Skeletal muscle cell (primary cell): ENCODE results near the gene NPR2.

Experiments used
- DNase-seq: peaks from one replicate; pipeline ENCODE4 v3.0.0-alpha.2; 2010; ENCODE audit warnings: low read depth
- H3K4me3 ChIP-seq: 2 replicates; pipeline ENCODE4 v1.5.1; 2011; ENCODE audit warnings: low read depth, mild to moderate bottlenecking, control low read depth, low read length, moderate library complexity

The NPR2 gene

DNA sequence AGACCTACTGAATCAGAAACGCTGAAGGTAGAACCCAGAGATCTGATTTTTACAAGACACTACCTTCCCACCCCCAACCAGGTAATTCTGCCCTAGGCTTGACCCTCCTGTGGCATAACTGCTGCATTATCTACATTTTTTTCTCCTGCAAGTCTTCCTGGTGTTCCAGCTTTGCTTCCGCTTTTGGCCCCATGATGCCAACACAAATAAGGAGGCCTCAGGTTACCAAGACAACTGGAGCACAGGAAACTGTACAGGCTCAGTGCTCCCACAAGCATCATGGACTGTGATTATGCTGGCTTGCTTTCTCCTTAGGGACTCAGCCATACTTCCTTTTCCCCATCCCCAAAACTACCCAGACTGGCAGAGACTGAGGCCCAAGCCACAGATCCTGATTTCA, 30.7 kb upstream of the NPR2 start:
- peak; percentile 34 for DNase-seq

GRCh38 chr9:35763181-35763580, 28.2 kb upstream of the NPR2 start:
- no peak overlapping the region for H3K4me3 ChIP-seq
- no peak for DNase-seq

More for the DNA sequence above, 30.7 kb upstream of the NPR2 start:
- H3K4me3 ChIP-seq = no peak overlapping the region

DNA sequence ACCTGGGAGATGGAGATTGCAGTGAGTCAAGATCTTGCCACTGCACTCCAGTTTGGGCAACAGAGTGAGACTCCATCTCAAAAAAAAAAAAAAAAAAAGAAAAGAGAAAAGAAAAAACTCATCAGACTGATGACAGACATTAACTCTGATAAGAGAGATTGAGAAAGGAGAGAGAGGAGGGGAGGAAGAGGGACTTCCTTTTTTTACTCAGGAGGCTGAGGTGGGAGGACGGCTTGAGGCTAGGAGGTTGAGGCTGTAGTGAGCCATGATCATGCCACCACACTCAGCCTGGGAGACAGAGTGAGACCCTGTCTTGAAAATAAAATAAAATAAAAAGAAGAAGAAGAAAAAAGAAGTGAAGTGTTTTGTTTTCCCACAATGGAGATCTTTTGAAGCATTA, 27.6 kb upstream of the NPR2 start:
- DNase-seq = no peak
- H3K4me3 ChIP-seq = no peak overlapping the region

DNA sequence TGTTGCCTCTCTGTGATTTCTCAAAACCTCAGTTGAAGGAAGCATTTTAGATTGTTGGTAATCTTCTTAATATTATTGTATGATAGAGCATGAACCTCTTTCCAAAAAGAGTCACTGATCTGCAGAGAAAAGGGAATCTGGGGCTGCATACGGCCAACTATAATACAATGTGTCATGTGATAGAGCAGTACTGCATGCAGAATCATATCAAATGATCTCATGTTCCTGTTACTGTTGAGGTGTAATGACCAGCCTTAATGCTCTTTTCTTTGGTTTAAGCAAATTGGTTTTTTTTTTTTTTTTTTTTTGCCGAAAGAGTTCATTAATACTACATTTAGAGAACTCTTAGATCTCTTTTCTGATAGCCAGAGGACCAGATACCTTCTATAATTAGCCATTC, 24.4 kb upstream of the NPR2 start:
- no peak for DNase-seq
- H3K4me3 ChIP-seq = no peak overlapping the region

DNA sequence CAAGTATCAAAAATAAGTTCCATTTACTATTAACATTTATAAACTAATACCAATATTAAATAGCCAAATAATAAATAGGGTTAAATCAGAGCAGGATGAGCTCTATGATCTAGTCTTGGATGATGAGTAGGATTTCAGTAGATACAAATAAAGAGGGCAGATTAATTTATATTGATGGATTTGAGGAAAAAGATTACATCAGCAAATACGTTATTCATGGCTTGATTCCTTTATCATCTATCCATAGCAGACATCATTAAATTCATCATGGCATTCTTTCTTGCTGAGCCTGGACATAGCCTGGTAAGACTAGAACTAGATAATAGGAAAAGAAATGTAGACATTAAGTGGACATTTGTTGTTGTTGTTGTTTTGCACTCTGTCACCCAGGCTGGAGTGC, 23.9 kb upstream of the NPR2 start:
- no peak overlapping the region for H3K4me3 ChIP-seq
- DNase-seq = no peak

DNA sequence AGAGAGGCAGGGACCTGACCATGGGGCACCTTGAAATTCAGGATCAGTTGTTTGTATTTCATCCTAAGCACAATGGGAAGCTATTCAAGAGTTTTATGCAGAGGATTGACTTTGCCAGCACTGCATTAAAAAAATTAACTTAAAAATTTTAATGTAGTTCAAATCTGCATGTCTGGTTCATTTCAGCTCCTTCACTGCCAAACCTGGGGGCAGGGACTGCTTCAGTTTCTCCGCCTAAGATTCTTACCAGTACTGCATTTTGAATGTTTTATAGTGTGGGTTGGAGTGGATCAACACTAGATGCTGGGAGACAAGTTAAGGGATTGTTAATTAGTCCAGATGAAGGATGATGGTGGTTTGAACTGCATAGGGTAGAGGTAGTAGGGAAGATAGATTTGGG, 21.6 kb upstream of the NPR2 start:
- DNase-seq = no peak
- H3K4me3 ChIP-seq = no peak overlapping the region

- no peak overlapping the region for H3K4me3 ChIP-seq
- no peak for DNase-seq
Measured at GRCh38 chr9:35771075-35771433, 20.3 kb upstream of the NPR2 start.

DNA sequence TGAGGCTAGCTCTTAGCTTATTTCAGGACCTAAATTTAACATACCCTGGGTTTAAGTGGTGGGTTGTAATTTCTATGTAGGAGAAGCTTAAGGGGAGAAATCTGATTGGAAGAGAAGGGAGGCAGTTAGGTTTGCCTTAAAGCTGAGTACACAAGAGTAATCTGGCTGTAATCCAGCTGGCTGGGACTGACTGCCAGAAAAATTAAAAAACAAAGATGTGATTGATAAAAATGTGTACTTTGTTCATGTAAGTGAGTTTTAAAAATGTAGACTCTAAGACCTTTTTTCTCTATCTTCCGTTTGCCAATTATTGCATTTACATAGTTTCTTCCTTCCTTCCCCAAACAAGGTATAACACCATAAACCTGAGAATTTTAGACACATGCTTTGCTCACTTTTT, 19.9 kb upstream of the NPR2 start:
- H3K4me3 ChIP-seq = no peak overlapping the region
- no peak for DNase-seq

- H3K4me3 ChIP-seq = no peak overlapping the region
- DNase-seq = no peak
Measured at GRCh38 chr9:35771943-35772342, 19.4 kb upstream of the NPR2 start.

DNA sequence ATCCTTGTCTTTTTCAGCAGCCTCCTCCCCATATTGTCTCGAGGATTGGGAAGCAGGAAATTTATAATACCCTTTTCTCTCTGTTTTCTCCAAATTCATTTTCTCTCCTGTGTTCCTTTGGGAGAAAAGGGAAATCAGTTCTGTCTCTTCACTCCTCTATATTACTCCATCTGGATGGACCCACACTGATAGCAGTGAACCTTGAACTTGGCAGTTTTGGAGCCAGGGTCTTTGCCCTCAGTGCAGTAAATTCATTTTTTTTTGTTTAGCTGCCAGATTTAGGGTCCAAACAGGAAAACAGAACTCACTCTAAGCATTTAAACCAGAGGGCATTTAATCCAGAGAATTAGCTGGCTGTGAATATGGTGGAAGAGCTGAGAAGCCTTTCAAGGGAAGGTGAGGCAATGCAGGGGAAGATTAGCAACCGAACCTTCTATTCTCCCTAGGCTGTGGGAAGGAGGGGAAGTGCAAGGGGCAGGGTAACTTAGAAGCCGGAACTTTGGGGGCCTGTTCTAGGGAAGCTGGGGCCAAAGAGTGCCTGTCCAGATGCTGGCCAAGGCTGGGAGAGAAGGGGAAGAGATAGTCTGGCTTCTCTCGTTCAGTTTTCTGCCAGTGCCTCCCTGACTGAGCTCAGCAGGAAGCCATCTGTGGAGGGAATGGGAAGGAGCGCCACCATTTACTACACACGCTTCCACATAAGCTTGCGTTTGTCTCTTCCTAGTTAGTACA, 16.3 kb upstream of the NPR2 start:
- no peak for DNase-seq
- H3K4me3 ChIP-seq = no peak overlapping the region

DNA sequence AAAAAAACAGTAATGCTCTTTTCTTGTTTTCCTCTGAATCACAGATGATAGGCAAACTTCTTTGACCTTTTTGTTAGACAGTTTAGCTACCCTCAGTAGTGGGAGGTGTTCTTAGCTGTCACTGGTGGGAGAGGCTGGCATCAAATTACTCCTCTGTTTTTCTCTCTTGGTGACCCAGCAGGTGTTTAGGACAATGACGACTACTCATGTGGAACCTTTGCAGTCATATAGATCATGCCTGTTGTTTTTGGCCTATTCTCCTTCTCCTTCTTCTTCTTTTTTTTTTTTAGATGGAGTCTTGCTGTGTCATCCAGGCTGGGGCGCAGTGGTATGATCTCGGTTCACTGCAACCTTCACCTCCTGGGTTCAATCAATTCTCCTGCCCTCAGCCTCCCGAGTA, 15.4 kb upstream of the NPR2 start:
- DNase-seq = no peak
- H3K4me3 ChIP-seq = no peak overlapping the region

DNA sequence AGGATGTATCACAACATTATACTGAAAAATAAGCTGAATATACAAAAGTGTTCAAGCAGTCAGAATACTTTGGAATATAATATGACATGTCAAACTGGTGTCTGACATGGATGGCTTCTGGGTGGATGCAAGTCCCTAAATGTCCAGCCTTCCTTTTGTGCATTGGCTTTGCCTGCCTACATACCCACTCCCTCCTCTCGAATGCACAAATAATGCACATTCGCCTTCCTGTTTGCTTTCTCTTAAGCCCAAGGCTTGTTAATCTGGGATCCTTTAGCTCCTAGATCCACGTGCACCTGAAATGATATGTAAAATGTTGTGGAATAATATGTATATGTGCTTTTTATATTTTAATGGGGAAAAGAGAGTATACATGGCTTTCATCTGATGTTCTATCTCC, 12.9 kb upstream of the NPR2 start:
- DNase-seq = no peak
- no peak overlapping the region for H3K4me3 ChIP-seq

DNA sequence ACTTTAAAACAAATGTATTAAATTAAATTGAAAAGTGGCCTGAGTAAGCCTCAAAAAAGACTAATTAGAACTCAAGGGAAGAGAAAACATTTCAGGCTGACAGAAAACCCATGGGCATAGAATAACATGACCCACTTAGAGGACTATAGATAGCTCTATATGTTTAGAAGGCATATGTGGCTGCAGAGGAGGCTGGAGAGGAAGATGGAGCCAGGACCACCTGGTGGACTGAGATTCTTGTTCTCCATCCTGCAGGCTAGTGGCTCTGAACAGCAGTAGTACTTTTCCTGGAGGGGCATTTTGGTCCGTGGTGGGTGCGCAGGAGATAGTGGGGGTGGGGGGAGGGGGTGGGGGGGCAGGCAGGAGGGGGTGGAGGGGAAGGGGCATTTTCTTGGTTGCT, 10.3 kb upstream of the NPR2 start:
- no peak overlapping the region for H3K4me3 ChIP-seq
- no peak for DNase-seq

GRCh38 chr9:35783418-35783817, 8.0 kb upstream of the NPR2 start:
- no peak for DNase-seq
- no peak overlapping the region for H3K4me3 ChIP-seq

GRCh38 chr9:35789541-35789940, 1.9 kb upstream of the NPR2 start:
- H3K4me3 ChIP-seq = no peak overlapping the region
- DNase-seq = no peak

DNA sequence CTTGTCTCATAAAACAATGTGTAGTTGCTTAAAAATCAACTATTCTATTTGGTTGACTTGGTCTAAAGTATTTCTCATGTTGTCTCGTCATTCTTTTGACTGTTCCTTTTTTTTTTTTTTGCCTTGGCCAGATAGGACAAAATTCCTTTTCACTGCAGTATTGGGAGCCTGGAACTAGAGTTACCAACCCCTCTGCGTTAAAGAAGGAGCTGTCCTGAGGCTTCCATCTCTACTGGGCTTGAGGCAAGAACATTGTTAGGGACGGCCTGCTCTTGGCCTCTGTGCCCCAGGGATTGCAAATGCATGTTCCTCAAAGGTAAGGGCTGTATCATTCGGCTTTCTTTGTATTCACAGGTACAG, 1.4 kb upstream of the NPR2 start:
- no peak for DNase-seq
- no peak overlapping the region for H3K4me3 ChIP-seq

GRCh38 chr9:35790385-35791296, 750 bp upstream of the NPR2 start:
- peak; percentile 43 for DNase-seq
- H3K4me3 ChIP-seq = peak overlapping the region; percentile 23

DNA sequence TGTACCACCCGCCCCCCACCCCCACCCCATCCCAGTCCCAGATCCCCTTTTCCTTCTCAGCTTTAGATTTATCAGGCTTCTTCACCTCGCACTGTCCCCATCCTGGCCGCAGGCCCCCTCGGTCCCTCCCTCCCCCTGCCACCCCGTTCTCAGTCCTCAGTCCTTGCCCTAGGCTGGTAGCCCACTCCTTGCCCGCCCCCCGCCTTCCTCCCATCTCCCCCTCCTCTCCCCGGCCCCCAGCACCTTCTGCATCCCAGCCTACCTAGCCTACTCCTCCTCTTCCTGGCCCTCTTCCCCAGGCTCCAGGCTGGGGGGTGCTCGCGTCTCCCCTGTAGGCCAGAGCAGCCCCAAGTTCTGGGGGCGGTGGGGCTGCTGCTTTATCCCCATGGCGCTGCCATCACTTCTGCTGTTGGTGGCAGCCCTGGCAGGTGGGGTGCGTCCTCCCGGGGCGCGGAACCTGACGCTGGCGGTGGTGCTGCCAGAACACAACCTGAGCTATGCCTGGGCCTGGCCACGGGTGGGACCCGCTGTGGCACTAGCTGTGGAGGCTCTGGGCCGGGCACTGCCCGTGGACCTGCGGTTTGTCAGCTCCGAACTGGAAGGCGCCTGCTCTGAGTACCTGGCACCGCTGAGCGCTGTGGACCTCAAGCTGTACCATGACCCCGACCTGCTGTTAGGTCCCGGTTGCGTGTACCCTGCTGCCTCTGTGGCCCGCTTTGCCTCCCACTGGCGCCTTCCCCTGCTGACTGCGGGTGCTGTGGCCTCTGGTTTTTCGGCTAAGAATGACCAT, 828 bp downstream of the NPR2 start:
- no peak for DNase-seq
- H3K4me3 ChIP-seq = peak overlapping the region; percentile 55

GRCh38 chr9:35792826-35793225, 1.4 kb downstream of the NPR2 start:
- peak overlapping the region; percentile 55 for H3K4me3 ChIP-seq

GRCh38 chr9:35793461-35793860, 2.1 kb downstream of the NPR2 start:
- DNase-seq = no peak
- peak overlapping the region; percentile 55 for H3K4me3 ChIP-seq

More at GRCh38 chr9:35792826-35793225, 1.4 kb downstream of the NPR2 start:
- DNase-seq = no peak
